T-cell (primary cell): ENCODE measurements around the gene RINL. TPM values are rescaled to one million over a fixed set of nuclear protein-coding genes. Genes with fewer than 3 reads are reported as not detected.

Experiments
- ATAC-seq, 4 experiments: fragments of 200-7000 bp in 3 of 4; fragments of 150-1000 bp in 1 of 4; cut with Tn5 transposase; replicated peaks in 1 of 4; 1 replicate in 3 of 4; 2 replicates in 1 of 4; pipeline ENCODE4 v1.10.0; 2021; ENCODE audit warnings: moderate library complexity in 3 of 4, mild to moderate bottlenecking in 2 of 4, moderate number of reproducible peaks in 1 of 4
- CTCF ChIA-PET, 2 donors: fragments of 300-600 bp; sonication (Branson Sonifier 250); formaldehyde crosslinking; loops; one replicate each; lab custom pipeline; 2022; ENCODE audit warnings: antibody characterized with exemption in 2 of 2; lab: Charles Lee
- POLR2A ChIA-PET, 2 donors: fragments of 300-600 bp; sonication (Branson Sonifier 250); formaldehyde crosslinking; loops; one replicate each; lab custom pipeline; 2022; ENCODE audit warnings: antibody characterized with exemption in 2 of 2; lab: Charles Lee
- DNase-seq, 35 experiments: peaks; one replicate each; pipeline versions ENCODE4 v3.0.0 to v3.0.0-alpha.2; 2013 to 2023
- H3K27ac ChIP-seq: one replicate; pipeline ENCODE4 v1.5.1; 2013; ENCODE audit warnings: low read length
- H3K27me3 ChIP-seq, 2 experiments: replicated peaks in 1 of 2; 1 replicate in 1 of 2; 2 replicates in 1 of 2; pipeline versions ENCODE4 v1.6.1 to v1.7.0; 2013; ENCODE audit warnings: low read length in 1 of 2, mixed read lengths in 1 of 2; ENCODE audit not compliant: control insufficient read depth in 2 of 2, insufficient read depth in 2 of 2; ENCODE audit errors: extremely low read depth in 1 of 2
- H3K36me3 ChIP-seq, 2 donors: 1 replicate in 1 of 2; 2 replicates in 1 of 2; pipeline versions ENCODE4 v1.6.1 to v1.7.0; 2013; ENCODE audit warnings: low read length in 1 of 2; ENCODE audit not compliant: control insufficient read depth in 2 of 2, insufficient read depth in 1 of 2; ENCODE audit errors: extremely low read depth in 1 of 2
- H3K4me1 ChIP-seq, 2 experiments: 1 replicate in 1 of 2; 2 replicates in 1 of 2; pipeline versions ENCODE4 v1.6.1 to v1.7.0; 2013; ENCODE audit warnings: low read length in 2 of 2, mixed read lengths in 1 of 2; ENCODE audit not compliant: insufficient read depth in 2 of 2, control insufficient read depth in 1 of 2; ENCODE audit errors: extremely low read depth in 1 of 2
- H3K4me3 ChIP-seq, 2 donors: 1 replicate in 1 of 2; 2 replicates in 1 of 2; pipeline versions ENCODE4 v1.5.1 to v1.7.0; 2013; ENCODE audit warnings: mild to moderate bottlenecking in 2 of 2, low read length in 1 of 2, moderate library complexity in 1 of 2; ENCODE audit not compliant: control insufficient read depth in 1 of 2; ENCODE audit errors: extremely low read depth in 1 of 2
- H3K9me3 ChIP-seq: 2 replicates; pipeline ENCODE4 v1.7.0; 2013
- H3K27ac Mint-ChIP-seq, 2 donors: one replicate each; pipeline ENCODE4 v1.8.0; 2020 to 2021; ENCODE audit warnings: mild to moderate bottlenecking in 2 of 2, mixed read lengths in 2 of 2
- H3K27me3 Mint-ChIP-seq, 2 donors: one replicate each; pipeline ENCODE4 v1.8.0; 2021 to 2022; ENCODE audit warnings: mixed read lengths in 2 of 2
- H3K36me3 Mint-ChIP-seq: one replicate; pipeline ENCODE4 v1.8.0; 2021; ENCODE audit warnings: mixed read lengths
- H3K4me1 Mint-ChIP-seq, 3 donors: one replicate each; pipeline ENCODE4 v1.8.0; 2020 to 2022; ENCODE audit warnings: mixed read lengths in 3 of 3, mild to moderate bottlenecking in 1 of 3
- H3K4me3 Mint-ChIP-seq, 3 donors: one replicate each; pipeline ENCODE4 v1.8.0; 2020 to 2022; ENCODE audit warnings: mild to moderate bottlenecking in 3 of 3, mixed read lengths in 3 of 3, moderate library complexity in 3 of 3
- H3K9me3 Mint-ChIP-seq, 3 donors: one replicate each; pipeline ENCODE4 v1.8.0; 2020 to 2022; ENCODE audit warnings: mixed read lengths in 3 of 3
- WGBS: methylation state at CpG from one replicate; pipeline ENCODE4 v1.1.5; 2013; ENCODE audit warnings: missing lambda C conversion rate; ENCODE audit not compliant: insufficient coverage; 5-methylcytosine and 5-hydroxymethylcytosine counted together
- total RNA-seq, 35 experiments: library from RNA in 6 of 35; stranded (reverse) in 6 of 35; fragments of 120-200 nt in 1 of 35; gene quantifications; one replicate each; pipeline versions ENCODE4 v1.2.1 to v1.2.4 and lab custom pipeline; 2013 to 2026

Gene RINL
- total RNA-seq, 5 donors from 2014 or later (not counting 1 experiment from before 2014, with no cell fraction given) = 44.2 to 81.3 (median 71.0) TPM

DNA sequence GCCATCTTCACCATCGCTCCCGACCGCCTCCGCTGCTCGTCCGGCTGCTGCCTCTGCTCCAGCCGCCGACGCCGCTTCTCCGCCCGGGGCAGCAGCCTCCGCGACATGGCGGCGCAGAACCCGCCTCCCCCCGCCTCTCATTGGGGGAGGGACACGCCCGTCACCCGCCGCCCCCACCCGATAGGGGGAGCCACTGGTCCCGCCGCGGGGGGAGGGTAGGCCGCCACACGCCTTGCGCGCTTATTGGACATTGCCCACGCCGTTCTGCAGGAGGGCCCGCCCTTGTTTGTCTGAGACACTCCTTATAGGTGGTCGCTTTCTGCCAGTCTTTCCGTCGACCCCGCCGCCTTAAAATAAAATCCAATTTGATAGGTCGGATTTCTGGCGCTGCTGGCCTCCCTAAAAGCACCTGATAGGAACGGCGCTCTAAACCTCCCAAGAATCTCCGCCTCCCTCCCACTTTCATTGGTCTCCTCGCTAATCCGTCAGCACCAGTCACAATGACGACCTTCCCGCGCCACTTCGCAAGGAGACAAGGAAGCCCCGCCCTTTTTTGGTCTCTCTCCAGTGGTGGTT lies 28.1 kb downstream of the RINL start, which contains the start of gene HNRNPL:
TSS of gene HNRNPL (minus strand) at position 127 of the 576 bp plus-strand sequence. CDS start at position 107, 20 bp downstream.
- Histone ChIP-seq H3K27me3 (no peaks in the 10 kb centered on the region), H3K27ac (peak within 1 kb of the TSS; percentile 96), H3K4me1 (peaks cover 20 to 65% of the 10 kb centered on the region in 2 experiments), H3K9me3 (no peaks in the 10 kb centered on the region), H3K4me3 (peak within 1 kb of the TSS; percentile 74 to 77), H3K36me3 (peaks cover 0 to 36% of the 10 kb centered on the region in 2 donors)
- under 1% methylated on average over 37 of the region's 50 CpGs for WGBS
- H3K4me1 Mint-ChIP-seq = peaks cover 57 to 62% (median 58%) of the 10 kb centered on the region in 3 donors
- DNase-seq (peak in 31 of 35 experiments; percentile 98 to 100 (median 99)), ATAC-seq (peak; percentile 70 to 72 (median 72))
- no peaks in the 10 kb centered on the region for H3K9me3 Mint-ChIP-seq
- ChIA-PET CTCF (interaction anchor here in 1 of 2 donors (1.0 kb wide), 5 partner anchors 18 to 203 kb away, joined by 3 to 10 read pairs (median 4); partner anchors contain the start of genes ACTN4 and ECH1), POLR2A (interaction anchor here in 1 of 2 donors (0.8 to 1.4 kb wide), 4 partner anchors 9 to 50 kb away, joined by 4 to 13 read pairs (median 6); partner anchors contain the start of genes ECH1, NFKBIB and SIRT2)
- peak within 1 kb of the TSS; percentile 90 to 97 (median 94) for H3K4me3 Mint-ChIP-seq
- H3K27ac Mint-ChIP-seq = peak within 1 kb of the TSS; percentile 97 to 98
- no peaks in the 10 kb centered on the region for H3K27me3 Mint-ChIP-seq
- H3K36me3 Mint-ChIP-seq = peaks cover 26% of the 10 kb centered on the region

DNA sequence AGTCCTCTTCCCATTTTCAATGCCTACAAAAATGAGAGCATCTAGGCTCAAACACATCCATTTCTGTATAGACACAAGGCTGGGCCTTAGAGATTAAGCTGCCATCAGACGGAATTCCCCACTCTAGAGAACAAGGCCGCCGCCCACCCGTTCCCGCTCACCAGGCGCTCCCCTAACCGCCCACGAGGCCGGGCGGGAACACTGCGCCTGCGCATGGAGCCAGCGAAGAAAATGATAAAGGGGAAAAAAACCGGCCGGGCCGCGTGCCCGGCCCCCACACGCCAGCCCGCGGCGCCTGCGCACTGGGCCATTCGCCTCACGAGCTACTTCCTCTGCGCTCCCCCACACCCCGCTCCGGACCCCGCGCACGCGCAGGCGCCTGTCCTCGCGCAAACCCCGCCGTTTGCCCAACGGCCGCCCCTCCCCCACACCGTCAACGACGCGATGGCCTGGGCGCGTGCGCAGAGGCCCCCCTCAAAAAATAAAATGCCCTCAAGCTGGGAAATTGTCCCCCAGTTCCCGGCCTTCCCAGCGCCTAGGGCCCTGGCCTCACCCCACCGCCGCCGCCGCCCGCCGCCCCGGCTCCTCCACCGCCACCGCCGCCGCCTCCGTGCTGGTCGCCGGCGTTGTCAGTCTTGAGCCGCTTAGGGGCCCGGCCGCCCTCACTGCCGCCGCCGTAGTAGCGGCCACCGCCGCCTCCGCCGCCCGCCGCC lies 28.8 kb downstream of the RINL start:
- no peaks in the 10 kb centered on the region for H3K9me3 Mint-ChIP-seq
- peak overlapping the region; percentile 97 to 98 for H3K27ac Mint-ChIP-seq
- Histone ChIP-seq H3K4me1 (peaks cover 21 to 72% of the 10 kb centered on the region in 2 experiments), H3K36me3 (peaks cover 0 to 42% of the 10 kb centered on the region in 2 donors), H3K27me3 (no peaks in the 10 kb centered on the region), H3K27ac (peak overlapping the region; percentile 96), H3K9me3 (no peaks in the 10 kb centered on the region), H3K4me3 (peak overlapping the region; percentile 51 to 60)
- H3K4me1 Mint-ChIP-seq = peaks cover 61 to 69% (median 64%) of the 10 kb centered on the region in 3 donors
- peak overlapping the region; percentile 90 to 97 (median 94) for H3K4me3 Mint-ChIP-seq
- WGBS = under 1% methylated on average over 61 of the region's 76 CpGs
- H3K27me3 Mint-ChIP-seq = no peaks in the 10 kb centered on the region
- peaks cover 30% of the 10 kb centered on the region for H3K36me3 Mint-ChIP-seq
- CTCF ChIA-PET = interaction anchor here in 1 of 2 donors (0.7 to 1.0 kb wide), 6 partner anchors 17 to 202 kb away, joined by 3 to 10 read pairs (median 4); partner anchors contain the start of genes ACTN4, ECH1, MRPS12 and SARS2
- ATAC-seq (peak; percentile 31 to 44 (median 36)), DNase-seq (peak; percentile 89 to 99 (median 94))
- POLR2A ChIA-PET = interaction anchor here (0.5 to 1.4 kb wide), 7 partner anchors 9 to 168 kb away, joined by 3 to 13 read pairs (median 5); partner anchors contain the start of genes ECH1 (in 1 of the 2), NFKBIB (in 1 of the 2) and SIRT2 (in 1 of the 2)

DNA sequence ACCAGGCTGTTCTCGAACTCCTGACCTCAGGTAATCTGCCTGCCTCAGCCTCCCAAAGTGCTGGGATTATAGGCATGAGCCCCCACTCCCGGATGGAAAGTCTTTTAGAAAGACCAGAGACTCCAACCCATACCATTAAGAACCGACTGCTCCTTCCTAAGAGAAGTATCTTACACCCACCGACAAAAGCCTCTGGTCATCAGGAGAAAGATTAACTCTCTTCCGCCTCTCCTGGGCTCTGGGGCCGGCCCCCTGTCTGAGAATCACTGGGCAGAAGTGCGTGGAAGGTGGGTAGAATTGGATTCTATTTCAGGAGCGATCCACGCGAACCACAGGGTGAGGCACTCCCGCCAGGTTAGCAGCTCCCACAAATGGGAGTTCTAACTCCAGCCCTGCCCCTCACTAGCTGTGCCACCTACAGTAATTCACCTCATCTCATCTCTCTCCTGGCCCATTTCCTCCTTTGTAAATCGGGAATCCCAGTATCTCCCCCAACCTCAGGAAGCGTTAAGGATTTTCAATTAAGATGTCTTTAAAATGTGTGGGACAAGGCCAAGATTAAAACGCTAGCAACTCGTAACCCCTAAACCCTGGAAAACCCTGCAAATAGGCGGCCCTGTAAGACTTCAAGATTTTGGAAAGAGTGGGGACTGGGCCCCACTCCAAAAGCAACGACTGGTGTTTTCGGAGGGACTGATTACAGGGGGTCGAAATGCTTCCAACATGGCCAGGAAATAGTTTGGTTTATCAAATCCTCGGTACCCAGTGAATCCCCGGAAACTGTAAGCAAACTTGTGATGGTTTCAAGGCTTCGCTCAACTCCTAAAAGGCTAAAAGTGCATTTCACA lies 29.6 kb downstream of the RINL start:
- peaks cover 0 to 50% of the 10 kb centered on the region in 2 donors for H3K36me3 ChIP-seq
- no peak for DNase-seq
- CTCF ChIA-PET = interaction anchor here in 1 of 2 donors (0.7 to 1.0 kb wide), 6 partner anchors 17 to 201 kb away, joined by 3 to 10 read pairs (median 4); partner anchors contain the start of genes ACTN4, ECH1, MRPS12 and SARS2

DNA sequence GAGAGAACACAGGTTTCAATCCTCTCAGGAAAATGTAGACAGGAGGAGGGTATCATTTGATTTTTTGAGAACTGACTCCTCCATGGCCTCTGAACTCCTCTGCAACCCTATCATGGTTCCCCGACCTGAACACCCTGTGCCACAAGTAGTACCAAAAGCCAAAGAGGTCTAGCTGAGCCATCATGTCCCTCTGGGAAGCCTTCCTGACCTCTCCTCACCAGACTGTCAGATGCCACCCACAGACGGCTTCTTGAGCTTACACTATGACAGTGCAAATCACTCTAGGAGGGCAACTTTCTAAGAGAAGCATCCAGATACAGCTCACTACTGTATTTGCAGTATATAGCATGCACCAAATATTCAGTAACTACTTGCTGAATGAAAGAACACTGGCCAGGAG lies 32.0 kb downstream of the RINL start:
- Mint-ChIP-seq H3K36me3 (peaks cover 56% of the 10 kb centered on the region), H3K27ac (peak overlapping the region in 1 of 2 donors; percentile 79), H3K9me3 (no peaks in the 10 kb centered on the region), H3K4me1 (peaks cover 80 to 84% (median 82%) of the 10 kb centered on the region in 3 donors), H3K27me3 (no peaks in the 10 kb centered on the region), H3K4me3 (peak overlapping the region in 2 of 3 donors; percentile 13 to 97)
- no peak for ATAC-seq
- POLR2A ChIA-PET = no interaction called here
- Histone ChIP-seq H3K27ac (peak overlapping the region; percentile 16), H3K27me3 (no peaks in the 10 kb centered on the region), H3K4me1 (peaks cover 47 to 86% of the 10 kb centered on the region in 2 experiments), H3K36me3 (peaks cover 0 to 69% of the 10 kb centered on the region in 2 donors), H3K9me3 (no peaks in the 10 kb centered on the region), H3K4me3 (no peak overlapping the region)
- no peak for DNase-seq
- 60% methylated on average over 2 of the region's 2 CpGs for WGBS
- CTCF ChIA-PET = no interaction called here

More for the DNA sequence above, 29.6 kb downstream of the RINL start:
- Histone ChIP-seq H3K4me1 (peaks cover 29 to 79% of the 10 kb centered on the region in 2 experiments), H3K9me3 (no peaks in the 10 kb centered on the region), H3K27me3 (no peaks in the 10 kb centered on the region), H3K4me3 (peak overlapping the region; percentile 51 to 60), H3K27ac (peak overlapping the region; percentile 96)
- H3K27ac Mint-ChIP-seq = peak overlapping the region; percentile 88 to 91
- peaks cover 37% of the 10 kb centered on the region for H3K36me3 Mint-ChIP-seq
- WGBS = 10% methylated on average over 8 of the region's 22 CpGs
- no peak for ATAC-seq
- no peaks in the 10 kb centered on the region for H3K27me3 Mint-ChIP-seq
- peaks cover 67 to 76% (median 70%) of the 10 kb centered on the region in 3 donors for H3K4me1 Mint-ChIP-seq
- peak overlapping the region; percentile 90 to 97 (median 94) for H3K4me3 Mint-ChIP-seq
- no peaks in the 10 kb centered on the region for H3K9me3 Mint-ChIP-seq
- POLR2A ChIA-PET = interaction anchor here (0.5 to 1.4 kb wide), 9 partner anchors 8 to 167 kb away, joined by 3 to 13 read pairs (median 5); partner anchors contain the start of genes ECH1 (in 1 of the 2), NFKBIB (in 1 of the 2) and SIRT2 (in 1 of the 2)

DNA sequence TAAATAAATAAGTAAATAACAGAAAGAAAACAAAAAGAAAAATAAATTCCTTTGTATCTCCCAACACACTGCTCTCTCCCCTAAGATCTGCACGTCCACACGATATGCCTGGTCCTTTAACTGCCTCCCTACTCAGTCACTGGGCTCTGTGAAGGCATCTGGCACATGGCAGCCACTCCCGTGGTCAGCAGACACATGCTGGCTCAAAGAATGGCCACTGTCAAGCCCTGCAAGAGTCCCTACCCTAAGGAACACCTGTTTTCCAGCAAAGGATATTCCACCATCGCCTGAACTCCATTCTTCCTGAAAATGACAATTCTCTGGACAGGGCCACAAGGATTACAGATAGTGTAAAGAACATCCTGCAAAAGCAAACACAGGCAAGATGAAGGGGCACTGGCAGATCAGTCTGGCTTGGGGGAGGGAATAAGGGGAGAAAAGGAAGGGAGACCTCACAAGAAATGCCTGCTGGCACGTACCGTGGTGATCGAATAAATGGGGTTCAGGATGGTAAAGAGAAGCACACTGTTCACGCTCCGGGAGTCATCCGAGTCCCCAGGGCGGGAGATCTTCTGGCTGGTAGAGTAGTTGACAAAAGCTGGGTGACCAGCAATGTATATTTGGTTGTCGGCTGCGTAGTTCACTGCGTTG lies 32.6 kb downstream of the RINL start:
- Mint-ChIP-seq H3K27me3 (no peaks in the 10 kb centered on the region), H3K4me3 (peak overlapping the region in 1 of 3 donors; percentile 97), H3K4me1 (peaks cover 83 to 84% (median 84%) of the 10 kb centered on the region in 3 donors), H3K27ac (peak overlapping the region; percentile 79 to 89), H3K36me3 (peaks cover 62% of the 10 kb centered on the region), H3K9me3 (no peaks in the 10 kb centered on the region)
- ATAC-seq = no peak
- peak overlapping the region; percentile 25 for H3K27ac ChIP-seq
- CTCF ChIA-PET = no interaction called here
- no peak overlapping the region for H3K4me3 ChIP-seq
- WGBS = 85% methylated on average over 7 of the region's 14 CpGs
- H3K36me3 ChIP-seq = peaks cover 0 to 75% of the 10 kb centered on the region in 2 donors
- H3K27me3 ChIP-seq = no peaks in the 10 kb centered on the region
- POLR2A ChIA-PET = no interaction called here
- DNase-seq = no peak
- no peaks in the 10 kb centered on the region for H3K9me3 ChIP-seq
- H3K4me1 ChIP-seq = peaks cover 45 to 86% of the 10 kb centered on the region in 2 experiments
